GM12878 (cell line): ENCODE data around the gene YDJC. TPM values are rescaled to one million over a fixed set of nuclear protein-coding genes. Genes with fewer than 3 reads are reported as not detected.

Experiments
- ATAC-seq: fragments of 200-7000 bp; cut with Tn5 transposase; 3 replicates; pipeline ENCODE4 v1.9.1; 2020; ENCODE audit warnings: mild to moderate bottlenecking, moderate library complexity
- BruUV-seq: library from RNA; stranded (reverse); fragments of 400-500 nt; replicated peaks from 2 replicates; lab custom pipeline; 2021; lab: Mats Ljungman, UMichigan
- CTCF ChIA-PET: fragments of 300-600 bp; sonication (Branson Sonifier 250); formaldehyde crosslinking; extraction: SDS; loops from one replicate; lab custom pipeline; 2021; ENCODE audit warnings: inconsistent platforms; lab: Yijun Ruan, JAX
- POLR2A ChIA-PET: fragments of 350-600 bp; formaldehyde crosslinking; extraction: SDS; loops from one replicate; lab custom pipeline; 2021; ENCODE audit warnings: inconsistent platforms; lab: Charles Lee
- RAD21 ChIA-PET: fragments of 300-600 bp; sonication (Branson Sonifier 250); formaldehyde crosslinking; loops from one replicate; lab custom pipeline; 2023; ENCODE audit warnings: antibody characterized with exemption; ENCODE audit not compliant: unreplicated experiment; lab: Charles Lee
- SMC1A ChIA-PET: fragments of 300-600 bp; sonication (Branson Sonifier 250); formaldehyde crosslinking; loops from one replicate; lab custom pipeline; 2023; ENCODE audit not compliant: unreplicated experiment, uncharacterized antibody; lab: Charles Lee
- DNase-seq: peaks from one replicate; pipeline ENCODE4 v3.0.0-alpha.2; 2011; ENCODE audit warnings: low read depth, low spot score
- FAIRE-seq: peaks from 3 replicates; lab custom pipeline; 2011; peaks lifted over from hg19 to GRCh38; lab: Jason Lieb, UNC
- H2AFZ ChIP-seq: 2 replicates; pipeline ENCODE4 v1.6.0; 2011; ENCODE audit warnings: low read depth, low read length, control low read depth; ENCODE audit not compliant: control insufficient read depth
- H3K27ac ChIP-seq: 2 replicates; pipeline ENCODE4 v1.5.1; 2011; ENCODE audit warnings: control low read depth; ENCODE audit not compliant: control insufficient read depth, insufficient read depth
- H3K27me3 ChIP-seq, 2 experiments: replicated peaks in 1 of 2; 2 replicates each; pipeline versions ENCODE4 v1.6.0 to v1.6.1; 2011; ENCODE audit warnings: low read length in 1 of 2; ENCODE audit not compliant: control insufficient read depth in 2 of 2, insufficient read depth in 2 of 2
- H3K36me3 ChIP-seq, 2 experiments: 2 replicates each; pipeline ENCODE4 v1.5.1; 2011; ENCODE audit warnings: low read length in 1 of 2; ENCODE audit not compliant: control insufficient read depth in 2 of 2, insufficient read depth in 2 of 2
- H3K4me1 ChIP-seq: 2 replicates; pipeline ENCODE4 v1.6.1; 2011; ENCODE audit warnings: mild to moderate bottlenecking, low read length, moderate library complexity, mixed read lengths; ENCODE audit not compliant: control insufficient read depth, insufficient read depth
- H3K4me2 ChIP-seq: 2 replicates; pipeline ENCODE4 v1.6.0; 2011; ENCODE audit warnings: control low read depth; ENCODE audit not compliant: control insufficient read depth, insufficient read depth
- H3K4me3 ChIP-seq: fragments of 200-600 bp; sonication (generic); 2 replicates; pipeline ENCODE4 v1.5.1; 2016
- H3K79me2 ChIP-seq: 2 replicates; pipeline ENCODE4 v1.6.0; 2011; ENCODE audit warnings: low read length; ENCODE audit not compliant: control insufficient read depth, insufficient read depth
- H3K9ac ChIP-seq: 2 replicates; pipeline ENCODE4 v1.8.0; 2011; ENCODE audit warnings: low read length, control low read depth, mixed read lengths; ENCODE audit not compliant: control insufficient read depth, insufficient read depth
- H3K9me3 ChIP-seq: replicated peaks from 3 replicates; pipeline ENCODE4 v1.5.1; 2011; ENCODE audit warnings: mild to moderate bottlenecking, low read length; ENCODE audit not compliant: control insufficient read depth, insufficient read depth
- H4K20me1 ChIP-seq: 2 replicates; pipeline ENCODE4 v1.6.0; 2011; ENCODE audit not compliant: control insufficient read depth, insufficient read depth
- ATF7 ChIP-seq: fragments of 450-650 bp; IDR thresholded peaks from 2 replicates; pipeline ENCODE4 v1.6.1; 2016; ENCODE audit warnings: low read depth, mild to moderate bottlenecking
- BRCA1 ChIP-seq: IDR thresholded peaks from 2 replicates; pipeline ENCODE4 v1.6.1; 2011; ENCODE audit warnings: low read depth, low read length, improper control_type of control experiment
- CBX5 ChIP-seq: sonication (generic); IDR thresholded peaks from 2 replicates; pipeline ENCODE4 v1.6.1; 2016; ENCODE audit warnings: low read depth, moderate library complexity, mild to moderate bottlenecking, inconsistent platforms
- HDAC6 ChIP-seq: fragments of 200-600 bp; sonication (generic); IDR thresholded peaks from one replicate; pipeline ENCODE4 v1.8.0; 2017; ENCODE audit warnings: antibody characterized with exemption; ENCODE audit not compliant: unreplicated experiment
- MEF2B ChIP-seq: fragments of 450-650 bp; IDR thresholded peaks from 2 replicates; pipeline ENCODE4 v1.6.1; 2018; ENCODE audit warnings: mild to moderate bottlenecking, moderate library complexity; ENCODE audit not compliant: partially characterized antibody, poor library complexity, severe bottlenecking
- NRF1 ChIP-seq: conservative IDR thresholded peaks from 2 replicates; pipeline ENCODE4 v1.6.1; 2011; ENCODE audit warnings: mild to moderate bottlenecking, low read depth, low read length, improper control_type of control experiment
- RBBP5 ChIP-seq: fragments of 200-600 bp; sonication (generic); conservative IDR thresholded peaks from 2 replicates; pipeline ENCODE4 v1.6.1; 2016
- SUZ12 ChIP-seq: fragments of 200-600 bp; sonication (generic); IDR thresholded peaks from one replicate; pipeline ENCODE4 v1.6.1; 2018; ENCODE audit warnings: antibody characterized with exemption, mild to moderate bottlenecking; ENCODE audit not compliant: unreplicated experiment
- YBX1 ChIP-seq: fragments of 450-650 bp; IDR thresholded peaks from 2 replicates; pipeline ENCODE4 v1.6.1; 2016; ENCODE audit warnings: antibody characterized with exemption
- WGBS: methylation state at CpG from one replicate; pipeline ENCODE4 v1.1.6; 2016; ENCODE audit warnings: low lambda C conversion rate; ENCODE audit not compliant: insufficient replicate concordance, insufficient coverage; ENCODE audit errors: missing lambda C conversion rate; 5-methylcytosine and 5-hydroxymethylcytosine counted together
- in situ Hi-C: fragments of 300-500 bp; cut with MboI; formaldehyde crosslinking; loops from 9 replicates; pipeline ENCODE4 v1.14.3; 2018; ENCODE audit warnings: mixed read lengths
- intact Hi-C: fragments of 100-400 bp; cut with micrococcal nuclease; formaldehyde crosslinking; loops from one replicate; pipeline ENCODE4 v1.14.2; 2022; ENCODE audit not compliant: unreplicated experiment
- polyA plus RNA-seq, 11 experiments: library from polyadenylated mRNA; depleted of rRNA in 4 of 11; unstranded in 6 of 11; stranded (reverse) in 5 of 11; fragments of >200 nt; fragmentation: Nextera tagmentation in 4 of 11; fragmentation: Illumina TruSeq in 1 of 11; extraction: Ambion mirVana in 4 of 11; extraction: Trizol in 1 of 11; gene quantifications; 1 replicate in 1 of 11; 2 replicates in 10 of 11; pipeline versions ENCODE4 v1.2.1 to v1.2.3, GENCODE V29; 2011 to 2016; ENCODE audit warnings: inconsistent platforms in 2 of 11, missing spikeins in 2 of 11, low read depth in 1 of 11
- total RNA-seq, 4 experiments: library from RNA; depleted of rRNA in 3 of 4; stranded (reverse); fragments of >200 nt in 3 of 4; fragmentation: Illumina TruSeq in 1 of 4; extraction: Trizol in 1 of 4; gene quantifications; 2 replicates each; pipeline versions ENCODE4 v1.2.1 to v1.2.3, GENCODE V29; 2013 to 2021
- TF ChIP-seq, protein P1 (sequence below): fragments of 450-650 bp; IDR thresholded peaks from 2 replicates; pipeline ENCODE4 v1.6.1; 2016; ENCODE audit warnings: mild to moderate bottlenecking, moderate library complexity, borderline replicate concordance

The YDJC gene
- total and polyA plus RNA-seq, 10 of the 15 experiments (the other 5 are each of a cell fraction or from before 2014, with no cell fraction given): 1.00 to 77.6 (median 38.4) TPM

GRCh38 chr22:21613553-21614233, 16.1 kb downstream of the YDJC start:
- Histone ChIP-seq H3K4me2 (no peak overlapping the region), H3K36me3 (peaks cover 19 to 20% of the 10 kb centered on the region in 2 experiments), H3K9ac (no peak overlapping the region), H3K27me3 (no peaks in the 10 kb centered on the region), H4K20me1 (peaks cover 3% of the 10 kb centered on the region; the same call in 1 of the 2 replicates), H2AFZ (no peak overlapping the region), H3K4me3 (no peak overlapping the region), H3K27ac (no peak overlapping the region), H3K9me3 (no peaks in the 10 kb centered on the region), H3K4me1 (no peaks in the 10 kb centered on the region), H3K79me2 (peaks cover 12% of the 10 kb centered on the region)
- RAD21 ChIA-PET: interaction anchor here (0.9 kb wide), 1 partner anchor 35 kb away, joined by 3 read pairs; no protein-coding TSS in a partner anchor
- CTCF ChIA-PET: interaction anchor here (1.0 to 2.7 kb wide), 4 partner anchors 10 to 33 kb away, joined by 3 to 9 read pairs (median 6); partner anchors contain the start of genes SDF2L1 and YDJC
- POLR2A ChIA-PET: interaction anchor here (1.4 to 2.4 kb wide), 2 partner anchors 15 to 28 kb away, joined by 3 to 6 read pairs; no protein-coding TSS in a partner anchor
- no peak for TF ChIP-seq HDAC6
- TF ChIP-seq CBX5: no peak
- TF ChIP-seq SUZ12: no peak
- TF ChIP-seq ATF7: no peak
- TF ChIP-seq, protein P1, sequence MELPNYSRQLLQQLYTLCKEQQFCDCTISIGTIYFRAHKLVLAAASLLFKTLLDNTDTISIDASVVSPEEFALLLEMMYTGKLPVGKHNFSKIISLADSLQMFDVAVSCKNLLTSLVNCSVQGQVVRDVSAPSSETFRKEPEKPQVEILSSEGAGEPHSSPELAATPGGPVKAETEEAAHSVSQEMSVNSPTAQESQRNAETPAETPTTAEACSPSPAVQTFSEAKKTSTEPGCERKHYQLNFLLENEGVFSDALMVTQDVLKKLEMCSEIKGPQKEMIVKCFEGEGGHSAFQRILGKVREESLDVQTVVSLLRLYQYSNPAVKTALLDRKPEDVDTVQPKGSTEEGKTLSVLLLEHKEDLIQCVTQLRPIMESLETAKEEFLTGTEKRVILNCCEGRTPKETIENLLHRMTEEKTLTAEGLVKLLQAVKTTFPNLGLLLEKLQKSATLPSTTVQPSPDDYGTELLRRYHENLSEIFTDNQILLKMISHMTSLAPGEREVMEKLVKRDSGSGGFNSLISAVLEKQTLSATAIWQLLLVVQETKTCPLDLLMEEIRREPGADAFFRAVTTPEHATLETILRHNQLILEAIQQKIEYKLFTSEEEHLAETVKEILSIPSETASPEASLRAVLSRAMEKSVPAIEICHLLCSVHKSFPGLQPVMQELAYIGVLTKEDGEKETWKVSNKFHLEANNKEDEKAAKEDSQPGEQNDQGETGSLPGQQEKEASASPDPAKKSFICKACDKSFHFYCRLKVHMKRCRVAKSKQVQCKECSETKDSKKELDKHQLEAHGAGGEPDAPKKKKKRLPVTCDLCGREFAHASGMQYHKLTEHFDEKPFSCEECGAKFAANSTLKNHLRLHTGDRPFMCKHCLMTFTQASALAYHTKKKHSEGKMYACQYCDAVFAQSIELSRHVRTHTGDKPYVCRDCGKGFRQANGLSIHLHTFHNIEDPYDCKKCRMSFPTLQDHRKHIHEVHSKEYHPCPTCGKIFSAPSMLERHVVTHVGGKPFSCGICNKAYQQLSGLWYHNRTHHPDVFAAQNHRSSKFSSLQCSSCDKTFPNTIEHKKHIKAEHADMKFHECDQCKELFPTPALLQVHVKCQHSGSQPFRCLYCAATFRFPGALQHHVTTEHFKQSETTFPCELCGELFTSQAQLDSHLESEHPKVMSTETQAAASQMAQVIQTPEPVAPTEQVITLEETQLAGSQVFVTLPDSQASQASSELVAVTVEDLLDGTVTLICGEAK: no peak
- no peak for TF ChIP-seq RBBP5
- no peak for TF ChIP-seq BRCA1
- no peak for TF ChIP-seq YBX1
- no peak for TF ChIP-seq NRF1
- no peak for TF ChIP-seq MEF2B
- DNase-seq (no peak), FAIRE-seq (no peak), ATAC-seq (no peak)
- intact Hi-C loops (no loop called here), in situ Hi-C loops (loop anchor here (10.0 kb wide), 1 partner anchor 519 kb away; no protein-coding TSS in a partner anchor)
- 89% methylated on average over 4 of the region's 4 CpGs for WGBS
- SMC1A ChIA-PET: interaction anchor here (0.7 kb wide), 1 partner anchor 30 kb away, joined by 3 read pairs; no protein-coding TSS in a partner anchor
- no TSS peak for BruUV-seq
